ENCODE data around the gene ACOT13.

- TF ChIP-seq CTCF (IDR thresholded peaks at IDR 0.05; ENCODE audit: low read length) (no peak), EZH2 (IDR thresholded peaks at IDR 0.05; ENCODE audit: borderline replicate concordance, low read length) (no peak)
Measured at GRCh38 chr6:24749297-24749696, 82.4 kb downstream of the ACOT13 start.
